Smooth muscle cell (in vitro differentiated cells): ENCODE data around the gene GPR3. TPM values are rescaled to one million over a fixed set of nuclear protein-coding genes. Genes with fewer than 3 reads are reported as not detected.

Experiments
- DNase-seq: peaks from one replicate; lab custom pipeline; 2025; ENCODE audit not compliant: unreplicated experiment; lab: John Stamatoyannopoulos, UW
- H2AFZ ChIP-seq: fragments of 200-600 bp; sonication (generic); 2 replicates; pipeline ENCODE4 v1.6.0; 2016; ENCODE audit warnings: antibody characterized with exemption, low read depth, mild to moderate bottlenecking
- H3F3A ChIP-seq: fragments of 200-600 bp; sonication (generic); 2 replicates; pipeline ENCODE4 v1.6.0; 2017; ENCODE audit warnings: antibody characterized with exemption, low read depth
- H3K27ac ChIP-seq: fragments of 200-600 bp; sonication (generic); 2 replicates; pipeline ENCODE4 v1.5.1; 2016; ENCODE audit warnings: low read depth, mild to moderate bottlenecking
- H3K27me3 ChIP-seq: fragments of 200-600 bp; sonication (generic); 2 replicates; pipeline ENCODE4 v1.6.1; 2016; ENCODE audit warnings: low read depth, mild to moderate bottlenecking
- H3K36me3 ChIP-seq: fragments of 200-600 bp; sonication (generic); 2 replicates; pipeline ENCODE4 v1.5.1; 2016; ENCODE audit warnings: low read depth
- H3K4me1 ChIP-seq: fragments of 200-600 bp; sonication (generic); 2 replicates; pipeline ENCODE4 v1.5.1; 2016; ENCODE audit warnings: low read depth
- H3K4me2 ChIP-seq: fragments of 200-600 bp; sonication (generic); 2 replicates; pipeline ENCODE4 v1.6.0; 2016; ENCODE audit warnings: mild to moderate bottlenecking
- H3K4me3 ChIP-seq: fragments of 200-600 bp; sonication (generic); 2 replicates; pipeline ENCODE4 v1.5.1; 2016; ENCODE audit warnings: mild to moderate bottlenecking
- H3K79me2 ChIP-seq: fragments of 200-600 bp; sonication (generic); 2 replicates; pipeline ENCODE4 v1.6.0; 2016; ENCODE audit warnings: low read depth, mild to moderate bottlenecking
- H3K9ac ChIP-seq: fragments of 200-600 bp; sonication (generic); 2 replicates; pipeline ENCODE4 v1.6.0; 2016; ENCODE audit warnings: low read depth
- H3K9me3 ChIP-seq: fragments of 200-600 bp; sonication (generic); replicated peaks from 2 replicates; pipeline ENCODE4 v1.5.1; 2016; ENCODE audit warnings: low read depth
- H4K20me1 ChIP-seq: fragments of 200-600 bp; sonication (generic); 2 replicates; pipeline ENCODE4 v1.6.0; 2016; ENCODE audit warnings: low read depth
- WGBS: methylation state at CpG from one replicate; pipeline ENCODE4 v1.1.7; 2016; ENCODE audit warnings: low lambda C conversion rate; 5-methylcytosine and 5-hydroxymethylcytosine counted together
- polyA plus RNA-seq: library from polyadenylated mRNA; unstranded; fragments of >200 nt; fragmentation: Nextera tagmentation; extraction: Ambion mirVana; gene quantifications from 2 replicates; pipeline ENCODE4 v1.2.1, GENCODE V29; 2016
- total RNA-seq: library from RNA; depleted of rRNA; stranded (reverse); fragments of >200 nt; gene quantifications from 2 replicates; pipeline ENCODE4 v1.2.3, GENCODE V29; 2014
- TF ChIP-seq, protein P1 (sequence below): fragments of 200-600 bp; sonication (generic); IDR thresholded peaks from 2 replicates; pipeline ENCODE4 v1.5.1; 2017; ENCODE audit warnings: borderline replicate concordance, mild to moderate bottlenecking, antibody characterized with exemption; ENCODE audit not compliant: insufficient read depth, poor library complexity, severe bottlenecking

Gene GPR3
- total and polyA plus RNA-seq, 2 experiments from 2014 or later: 2.7 to 4.0 TPM

DNA sequence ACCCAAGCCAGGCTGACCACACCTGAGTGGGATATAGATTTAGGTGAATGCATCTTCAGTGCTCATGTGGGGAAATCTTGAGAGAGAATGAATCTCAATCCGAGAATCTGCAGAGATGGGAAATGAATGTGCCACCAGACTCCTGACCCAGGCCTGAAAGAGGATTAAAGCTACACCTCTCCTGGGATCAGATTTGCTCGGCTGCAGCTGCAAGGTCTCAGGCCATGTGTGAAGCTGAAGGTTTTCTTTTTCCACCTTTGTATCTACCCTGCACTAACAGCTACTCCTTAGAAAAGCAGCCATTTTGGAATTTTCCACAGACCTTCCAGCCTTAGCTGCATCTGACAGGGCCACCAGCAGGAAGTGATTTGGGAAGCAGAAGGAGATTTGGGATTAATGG is 18.3 kb downstream of the GPR3 start:
- H3K9ac ChIP-seq: no peak overlapping the region
- H4K20me1 ChIP-seq: no peaks in the 10 kb centered on the region
- H3K9me3 ChIP-seq: no peaks in the 10 kb centered on the region
- H3K36me3 ChIP-seq: peaks cover 12% of the 10 kb centered on the region
- TF ChIP-seq, protein P1, sequence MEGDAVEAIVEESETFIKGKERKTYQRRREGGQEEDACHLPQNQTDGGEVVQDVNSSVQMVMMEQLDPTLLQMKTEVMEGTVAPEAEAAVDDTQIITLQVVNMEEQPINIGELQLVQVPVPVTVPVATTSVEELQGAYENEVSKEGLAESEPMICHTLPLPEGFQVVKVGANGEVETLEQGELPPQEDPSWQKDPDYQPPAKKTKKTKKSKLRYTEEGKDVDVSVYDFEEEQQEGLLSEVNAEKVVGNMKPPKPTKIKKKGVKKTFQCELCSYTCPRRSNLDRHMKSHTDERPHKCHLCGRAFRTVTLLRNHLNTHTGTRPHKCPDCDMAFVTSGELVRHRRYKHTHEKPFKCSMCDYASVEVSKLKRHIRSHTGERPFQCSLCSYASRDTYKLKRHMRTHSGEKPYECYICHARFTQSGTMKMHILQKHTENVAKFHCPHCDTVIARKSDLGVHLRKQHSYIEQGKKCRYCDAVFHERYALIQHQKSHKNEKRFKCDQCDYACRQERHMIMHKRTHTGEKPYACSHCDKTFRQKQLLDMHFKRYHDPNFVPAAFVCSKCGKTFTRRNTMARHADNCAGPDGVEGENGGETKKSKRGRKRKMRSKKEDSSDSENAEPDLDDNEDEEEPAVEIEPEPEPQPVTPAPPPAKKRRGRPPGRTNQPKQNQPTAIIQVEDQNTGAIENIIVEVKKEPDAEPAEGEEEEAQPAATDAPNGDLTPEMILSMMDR: no peak
- no peak overlapping the region for H3K4me2 ChIP-seq
- no peak for DNase-seq
- no peak overlapping the region for H3K4me3 ChIP-seq
- H3F3A ChIP-seq: peaks cover 3% of the 10 kb centered on the region
- no peak overlapping the region for H2AFZ ChIP-seq
- H3K79me2 ChIP-seq: peaks cover 3% of the 10 kb centered on the region
- no peaks in the 10 kb centered on the region for H3K27me3 ChIP-seq
- peaks cover 13% of the 10 kb centered on the region for H3K4me1 ChIP-seq
- WGBS: 86% methylated on average over 2 of the region's 2 CpGs
- no peak overlapping the region for H3K27ac ChIP-seq

DNA sequence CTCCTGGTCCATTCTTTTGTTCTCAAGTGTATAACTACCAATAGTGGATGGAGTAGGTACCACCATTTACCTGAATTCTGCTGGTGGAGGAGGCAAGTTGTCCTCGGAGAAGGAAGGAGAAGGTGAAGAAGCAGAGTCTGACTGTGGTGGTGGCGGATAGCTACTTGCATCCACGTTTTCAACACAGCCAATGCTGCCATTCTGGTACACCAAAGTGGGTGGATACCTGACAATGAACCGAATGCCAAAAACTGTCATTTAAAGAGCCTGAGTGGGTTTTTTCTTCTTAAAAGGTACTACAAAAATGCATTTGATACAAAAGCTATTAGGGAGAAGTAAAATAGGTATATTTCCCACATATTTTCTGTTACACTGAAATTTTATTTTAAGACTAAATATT is 20.1 kb downstream of the GPR3 start:
- H3K9me3 ChIP-seq: no peaks in the 10 kb centered on the region
- H3K4me1 ChIP-seq: no peaks in the 10 kb centered on the region
- no peak overlapping the region for H3K4me3 ChIP-seq
- no peak overlapping the region for H3K4me2 ChIP-seq
- 93% methylated on average over 4 of the region's 4 CpGs for WGBS
- H3K9ac ChIP-seq: no peak overlapping the region
- H3F3A ChIP-seq: no peaks in the 10 kb centered on the region
- H3K79me2 ChIP-seq: peaks cover 6% of the 10 kb centered on the region
- no peaks in the 10 kb centered on the region for H3K27me3 ChIP-seq
- H3K27ac ChIP-seq: no peak overlapping the region
- no peaks in the 10 kb centered on the region for H4K20me1 ChIP-seq
- peaks cover 12% of the 10 kb centered on the region for H3K36me3 ChIP-seq
- TF ChIP-seq, protein P1: no peak
- no peak overlapping the region for H2AFZ ChIP-seq
- DNase-seq: no peak

DNA sequence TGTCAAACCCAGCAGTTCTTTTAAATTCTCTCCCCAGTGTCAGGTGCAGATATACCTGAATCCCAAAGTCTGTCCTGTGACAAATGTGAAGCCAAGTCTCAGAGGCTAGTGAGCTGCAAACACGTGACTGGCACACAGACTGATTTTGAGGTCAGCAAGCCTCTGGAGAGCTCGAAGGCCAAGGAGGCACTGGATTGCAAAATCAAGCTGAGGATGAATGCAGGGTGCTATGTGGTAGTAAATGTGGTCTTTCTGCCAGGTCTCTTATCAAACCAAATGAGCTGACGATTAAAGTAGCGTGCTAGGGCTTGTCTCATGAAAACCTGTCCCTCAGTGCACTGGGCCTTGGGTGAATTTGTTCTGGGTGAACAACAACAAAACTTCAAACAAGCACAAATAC is 20.6 kb downstream of the GPR3 start:
- Histone ChIP-seq H3K27ac (no peak overlapping the region), H2AFZ (no peak overlapping the region), H3K4me3 (no peak overlapping the region), H3K27me3 (no peaks in the 10 kb centered on the region), H3K4me1 (peaks cover 2% of the 10 kb centered on the region), H3K79me2 (peaks cover 6% of the 10 kb centered on the region), H4K20me1 (no peaks in the 10 kb centered on the region), H3K9ac (no peak overlapping the region), H3F3A (no peaks in the 10 kb centered on the region), H3K4me2 (no peak overlapping the region), H3K9me3 (no peaks in the 10 kb centered on the region), H3K36me3 (peaks cover 12% of the 10 kb centered on the region)
- DNase-seq: no peak
- WGBS: 85% methylated on average over 4 of the region's 4 CpGs
- TF ChIP-seq, protein P1: no peak

DNA sequence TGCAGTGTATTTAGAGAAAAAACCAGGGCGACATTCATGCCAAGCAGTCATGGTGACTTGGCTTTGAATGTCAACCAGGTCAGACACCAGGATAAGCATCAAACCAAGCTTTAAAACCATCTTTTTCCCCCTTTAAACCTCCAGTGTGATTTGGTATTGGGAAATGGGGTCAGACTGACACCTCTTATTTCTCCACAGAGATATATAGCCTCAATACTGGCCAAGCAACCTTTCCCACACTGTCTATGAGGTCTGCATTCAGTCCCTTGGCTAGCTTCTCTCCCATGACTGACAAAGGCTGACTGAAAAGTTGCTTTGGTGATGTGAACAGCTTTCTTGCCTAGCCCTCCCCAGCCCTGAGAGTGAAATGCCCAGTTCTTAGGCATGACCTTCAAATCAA is 21.7 kb downstream of the GPR3 start:
- no peak for DNase-seq
- Histone ChIP-seq H3K4me3 (no peak overlapping the region), H3K9me3 (no peaks in the 10 kb centered on the region), H2AFZ (no peak overlapping the region), H3K9ac (no peak overlapping the region), H3K27ac (no peak overlapping the region), H4K20me1 (no peaks in the 10 kb centered on the region), H3K4me2 (no peak overlapping the region), H3K36me3 (peaks cover 12% of the 10 kb centered on the region), H3F3A (peaks cover 5% of the 10 kb centered on the region), H3K79me2 (peaks cover 6% of the 10 kb centered on the region), H3K4me1 (peaks cover 12% of the 10 kb centered on the region), H3K27me3 (no peaks in the 10 kb centered on the region)
- WGBS: 96% methylated on average over 1 of the region's 1 CpG
- TF ChIP-seq, protein P1: no peak
